Measurements from ENCODE around the gene TMEM271. TPM values are rescaled to one million over a fixed set of nuclear protein-coding genes. Genes with fewer than 3 reads are reported as not detected.

The TMEM271 gene
- total RNA-seq, 1 donor from 2014 or later = not detected

DNA sequence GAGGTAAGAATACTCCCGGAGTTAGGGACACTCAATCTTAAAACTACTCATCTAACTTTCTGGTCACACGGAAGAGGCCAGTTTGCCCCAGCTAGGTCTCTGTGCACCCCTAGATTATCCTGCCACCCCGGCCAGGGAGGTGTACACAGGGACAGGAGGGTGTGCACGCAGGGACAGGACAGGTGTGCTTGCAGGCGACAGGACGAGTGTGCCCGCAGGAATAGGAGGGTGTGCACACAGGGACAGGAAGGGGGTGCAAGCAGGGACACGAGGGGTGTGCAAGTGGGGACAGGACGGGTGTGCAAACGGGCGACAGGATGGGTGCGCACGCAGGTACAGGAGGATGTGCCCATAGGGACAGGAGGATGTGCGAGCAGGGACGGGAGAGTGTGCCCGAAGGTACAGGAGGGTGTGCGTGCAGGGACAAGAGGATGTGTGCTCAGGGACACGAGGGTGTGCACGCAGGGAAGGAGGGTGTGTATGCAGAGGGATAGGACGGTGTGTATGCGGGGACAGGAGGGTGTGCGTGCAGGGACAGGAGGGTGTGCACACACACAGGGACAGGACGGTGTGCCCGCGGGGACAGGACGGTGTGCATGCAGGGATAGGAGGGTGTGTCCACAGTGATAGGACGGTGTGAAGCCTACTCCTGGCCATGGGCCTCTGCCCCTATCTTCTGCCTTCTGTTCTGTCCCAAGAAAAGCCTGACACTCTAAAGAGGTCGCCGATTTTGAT lies 4.1 kb downstream of the TMEM271 start:
- H3K4me1 ChIP-seq = peaks cover 10% of the 10 kb centered on the region
- peaks cover 94% of the 10 kb centered on the region for H3K27me3 ChIP-seq (ENCODE audit: low read depth)
- no peaks in the 10 kb centered on the region for H3K9me3 ChIP-seq (replicated peaks)
- no peaks in the 10 kb centered on the region for H3K36me3 ChIP-seq
- H3K27ac ChIP-seq (replicated peaks) = no peak overlapping the region
- H3K4me3 ChIP-seq = no peak overlapping the region
- no peak for DNase-seq
- intact Hi-C loops (cut with micrococcal nuclease) = no loop called here
- TF ChIP-seq, protein P1, sequence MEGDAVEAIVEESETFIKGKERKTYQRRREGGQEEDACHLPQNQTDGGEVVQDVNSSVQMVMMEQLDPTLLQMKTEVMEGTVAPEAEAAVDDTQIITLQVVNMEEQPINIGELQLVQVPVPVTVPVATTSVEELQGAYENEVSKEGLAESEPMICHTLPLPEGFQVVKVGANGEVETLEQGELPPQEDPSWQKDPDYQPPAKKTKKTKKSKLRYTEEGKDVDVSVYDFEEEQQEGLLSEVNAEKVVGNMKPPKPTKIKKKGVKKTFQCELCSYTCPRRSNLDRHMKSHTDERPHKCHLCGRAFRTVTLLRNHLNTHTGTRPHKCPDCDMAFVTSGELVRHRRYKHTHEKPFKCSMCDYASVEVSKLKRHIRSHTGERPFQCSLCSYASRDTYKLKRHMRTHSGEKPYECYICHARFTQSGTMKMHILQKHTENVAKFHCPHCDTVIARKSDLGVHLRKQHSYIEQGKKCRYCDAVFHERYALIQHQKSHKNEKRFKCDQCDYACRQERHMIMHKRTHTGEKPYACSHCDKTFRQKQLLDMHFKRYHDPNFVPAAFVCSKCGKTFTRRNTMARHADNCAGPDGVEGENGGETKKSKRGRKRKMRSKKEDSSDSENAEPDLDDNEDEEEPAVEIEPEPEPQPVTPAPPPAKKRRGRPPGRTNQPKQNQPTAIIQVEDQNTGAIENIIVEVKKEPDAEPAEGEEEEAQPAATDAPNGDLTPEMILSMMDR (IDR thresholded peaks at IDR 0.05; ENCODE audit: borderline replicate concordance) = no peak

DNA sequence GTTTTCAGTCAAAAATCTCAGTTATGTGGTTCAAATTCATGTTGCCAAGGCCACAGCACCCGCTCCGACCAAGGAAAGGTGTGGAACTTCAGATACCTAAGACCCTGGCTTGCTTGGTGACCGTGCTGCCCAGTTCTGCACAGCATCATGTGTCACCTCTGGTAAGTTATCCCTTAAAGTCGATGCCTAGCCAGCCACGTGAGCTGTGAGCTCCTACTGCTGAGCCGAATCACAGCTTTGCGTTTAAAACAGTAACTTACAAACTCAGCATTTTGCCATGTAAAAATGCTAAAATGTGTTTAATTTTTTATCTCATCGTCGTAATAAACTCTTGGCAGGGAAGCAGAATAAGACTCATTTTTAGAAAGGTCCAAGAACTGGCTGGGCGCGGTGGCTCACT lies 5.3 kb downstream of the TMEM271 start:
- H3K27ac ChIP-seq (replicated peaks) = no peak overlapping the region
- TF ChIP-seq, protein P1 (IDR thresholded peaks at IDR 0.05; ENCODE audit: borderline replicate concordance) = no peak
- intact Hi-C loops (cut with micrococcal nuclease) = no loop called here
- no peaks in the 10 kb centered on the region for H3K9me3 ChIP-seq (replicated peaks)
- H3K4me1 ChIP-seq = peaks cover 7% of the 10 kb centered on the region
- no peak overlapping the region for H3K4me3 ChIP-seq
- no peaks in the 10 kb centered on the region for H3K36me3 ChIP-seq
- H3K27me3 ChIP-seq (ENCODE audit: low read depth) = peaks cover 86% of the 10 kb centered on the region
- DNase-seq = no peak

- no peak overlapping the region for H3K4me3 ChIP-seq
- TF ChIP-seq, protein P1 (IDR thresholded peaks at IDR 0.05; ENCODE audit: borderline replicate concordance) = no peak
- peaks cover 7% of the 10 kb centered on the region for H3K4me1 ChIP-seq
- peaks cover 79% of the 10 kb centered on the region for H3K27me3 ChIP-seq (ENCODE audit: low read depth)
- intact Hi-C loops (cut with micrococcal nuclease) = no loop called here
- H3K9me3 ChIP-seq (replicated peaks) = no peaks in the 10 kb centered on the region
- DNase-seq = no peak
- H3K36me3 ChIP-seq = no peaks in the 10 kb centered on the region
- no peak overlapping the region for H3K27ac ChIP-seq (replicated peaks)
Measured at GRCh38 chr4:569958-570667, 6.0 kb downstream of the TMEM271 start.

DNA sequence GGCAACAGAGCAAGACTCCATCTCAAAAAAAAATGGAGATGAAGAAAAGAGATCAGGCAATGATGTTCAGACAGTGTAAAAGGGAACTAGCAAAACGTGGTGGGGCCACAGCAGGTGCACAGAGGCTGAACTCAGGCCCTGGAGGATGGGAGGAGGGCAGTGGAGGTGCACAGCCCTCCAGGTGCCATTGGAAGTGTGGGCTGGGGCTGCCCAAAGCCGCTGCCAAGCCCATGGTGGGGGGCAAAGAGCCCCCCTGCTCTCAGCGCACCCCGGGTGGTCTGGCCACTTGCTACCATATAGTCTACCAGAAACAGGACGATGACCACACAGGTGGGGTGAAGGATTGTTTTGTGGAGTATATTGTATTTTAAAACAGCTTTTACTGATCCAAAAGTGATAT lies 7.1 kb downstream of the TMEM271 start:
- no peak for DNase-seq
- Histone ChIP-seq H3K4me3 (no peak overlapping the region), H3K27me3 (ENCODE audit: low read depth) (peaks cover 69% of the 10 kb centered on the region), H3K4me1 (no peaks in the 10 kb centered on the region), H3K36me3 (no peaks in the 10 kb centered on the region), H3K9me3 (replicated peaks) (no peaks in the 10 kb centered on the region), H3K27ac (replicated peaks) (no peak overlapping the region)
- intact Hi-C loops (cut with micrococcal nuclease) = no loop called here
- TF ChIP-seq, protein P1 (IDR thresholded peaks at IDR 0.05; ENCODE audit: borderline replicate concordance) = no peak

DNA sequence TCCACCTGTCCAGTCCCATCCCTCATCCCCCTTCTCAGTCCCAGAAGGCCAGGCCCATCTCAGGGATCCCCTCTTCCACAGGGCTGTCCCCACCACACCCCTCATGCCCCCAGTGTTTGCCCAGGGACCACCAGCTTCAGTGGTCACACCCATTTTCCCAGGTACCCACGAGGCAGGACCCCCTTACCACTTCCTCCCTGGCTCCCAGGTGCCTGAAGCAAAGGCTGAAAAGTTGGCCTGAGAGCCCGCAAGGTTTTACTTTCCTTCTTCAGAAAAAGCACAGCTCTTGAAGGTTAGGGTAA lies 7.8 kb downstream of the TMEM271 start:
- TF ChIP-seq, protein P1 (IDR thresholded peaks at IDR 0.05; ENCODE audit: borderline replicate concordance) = no peak
- peaks cover 62% of the 10 kb centered on the region for H3K27me3 ChIP-seq (ENCODE audit: low read depth)
- no peak overlapping the region for H3K27ac ChIP-seq (replicated peaks)
- no peak overlapping the region for H3K4me3 ChIP-seq
- no peaks in the 10 kb centered on the region for H3K9me3 ChIP-seq (replicated peaks)
- no peaks in the 10 kb centered on the region for H3K36me3 ChIP-seq
- intact Hi-C loops (cut with micrococcal nuclease) = no loop called here
- no peak for DNase-seq
- H3K4me1 ChIP-seq = no peaks in the 10 kb centered on the region

Data from left ventricle myocardium inferior (tissue), 1 donor.